Thymus (tissue), 11 donors: ENCODE measurements around the gene SLCO3A1. TPM values are rescaled to one million over a fixed set of nuclear protein-coding genes. Genes with fewer than 3 reads are reported as not detected.

Experiments
- DNase-seq, 9 donors: peaks; one replicate each; pipeline ENCODE4 v3.0.0-alpha.2; 2013; ENCODE audit warnings: low spot score in 9 of 9, low read depth in 6 of 9, missing footprints in 1 of 9
- H3K27ac ChIP-seq, 2 donors: one replicate each; pipeline ENCODE4 v1.5.1; 2013; ENCODE audit warnings: control low read depth in 1 of 2, low read depth in 1 of 2, low read length in 1 of 2, mild to moderate bottlenecking in 1 of 2, moderate library complexity in 1 of 2
- H3K27me3 ChIP-seq, 2 donors: one replicate each; pipeline ENCODE4 v1.5.1; 2013; ENCODE audit warnings: low read length in 1 of 2; ENCODE audit not compliant: control insufficient read depth in 2 of 2, insufficient read depth in 1 of 2
- H3K36me3 ChIP-seq, 2 donors: one replicate each; pipeline ENCODE4 v1.5.1; 2013; ENCODE audit warnings: low read length in 1 of 2, mild to moderate bottlenecking in 1 of 2, moderate library complexity in 1 of 2; ENCODE audit not compliant: control insufficient read depth in 2 of 2, insufficient read depth in 2 of 2
- H3K4me1 ChIP-seq, 2 donors: one replicate each; pipeline ENCODE4 v1.5.1; 2013; ENCODE audit warnings: low read length in 2 of 2; ENCODE audit not compliant: control insufficient read depth in 2 of 2, insufficient read depth in 2 of 2
- H3K4me3 ChIP-seq, 2 donors: one replicate each; pipeline ENCODE4 v1.5.1; 2013; ENCODE audit warnings: low read length in 2 of 2, control low read depth in 1 of 2, mild to moderate bottlenecking in 1 of 2
- H3K9me3 ChIP-seq, 2 donors: one replicate each; pipeline ENCODE4 v1.5.1; 2013; ENCODE audit warnings: low read length in 1 of 2, mild to moderate bottlenecking in 1 of 2; ENCODE audit not compliant: control insufficient read depth in 2 of 2, insufficient read depth in 1 of 2
- WGBS: extraction: QIAGEN DNeasy Blood & Tissue Kit; methylation state at CpG from one replicate; pipeline ENCODE4 v1.1.7; 2013; 5-methylcytosine and 5-hydroxymethylcytosine counted together
- polyA plus RNA-seq: library from polyadenylated mRNA; stranded (reverse); fragments of 200-250 nt; gene quantifications from one replicate; pipeline ENCODE4 v1.2.3, GENCODE V29; 2013
- total RNA-seq: library from RNA; stranded (reverse); fragments of 120-200 nt; gene quantifications from one replicate; pipeline ENCODE4 v1.2.4, GENCODE V29; 2013
- donor health status: healthy.

The SLCO3A1 gene
- total and polyA plus RNA-seq, 2 donors = 1.6 to 7.9 TPM

DNA sequence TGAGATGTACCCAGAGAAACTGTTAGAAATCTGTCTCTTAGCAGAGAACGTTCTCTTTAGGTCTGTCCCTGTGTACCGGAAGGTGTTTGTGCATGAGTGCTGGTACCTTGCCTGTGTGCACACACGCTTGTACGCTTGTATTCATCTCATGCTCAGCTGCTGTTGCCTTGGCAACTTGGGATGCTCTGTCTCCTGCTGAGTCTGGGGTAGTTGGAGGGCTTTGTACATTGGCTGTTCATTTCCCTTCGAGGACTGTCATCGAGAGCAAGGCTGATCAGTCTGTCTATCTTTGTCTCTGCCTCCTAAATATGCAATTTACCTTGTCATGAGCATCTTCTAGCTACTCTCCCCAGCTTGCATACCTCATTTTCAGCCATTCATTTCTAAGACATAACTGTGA lies 147.2 kb downstream of the SLCO3A1 start:
- H3K27me3 ChIP-seq = no peaks in the 10 kb centered on the region
- no peak overlapping the region for H3K4me3 ChIP-seq
- WGBS = 90% methylated on average over 6 of the region's 6 CpGs

DNA sequence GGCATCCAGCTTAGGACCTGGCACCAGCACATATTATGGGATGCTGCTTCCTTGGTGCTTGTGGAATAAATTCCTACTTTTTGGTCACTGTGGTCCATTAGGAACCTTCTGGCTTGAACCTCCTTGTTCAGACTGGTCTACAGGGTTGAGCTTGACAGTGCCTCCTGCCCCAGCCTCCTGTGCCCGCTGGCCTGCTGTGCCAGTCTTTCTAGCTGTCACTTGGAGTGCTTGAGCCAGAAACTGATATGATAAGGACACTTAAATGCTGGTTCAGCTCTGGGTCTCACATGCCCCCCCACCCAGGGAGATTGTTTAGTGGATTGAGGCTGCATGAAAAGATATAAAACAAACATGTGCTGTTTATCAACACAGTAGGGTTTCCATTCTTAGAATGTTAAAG lies 147.8 kb downstream of the SLCO3A1 start:
- Histone ChIP-seq H3K27ac (no peak overlapping the region), H3K9me3 (no peaks in the 10 kb centered on the region), H3K27me3 (no peaks in the 10 kb centered on the region), H3K4me3 (no peak overlapping the region), H3K4me1 (no peaks in the 10 kb centered on the region), H3K36me3 (no peaks in the 10 kb centered on the region)
- 98% methylated on average over 1 of the region's 1 CpG for WGBS
- no peak for DNase-seq

More for the DNA sequence above, 147.2 kb downstream of the SLCO3A1 start:
- no peaks in the 10 kb centered on the region for H3K36me3 ChIP-seq
- H3K4me1 ChIP-seq = no peaks in the 10 kb centered on the region
- no peaks in the 10 kb centered on the region for H3K9me3 ChIP-seq
- no peak for DNase-seq
- H3K27ac ChIP-seq = no peak overlapping the region

DNA sequence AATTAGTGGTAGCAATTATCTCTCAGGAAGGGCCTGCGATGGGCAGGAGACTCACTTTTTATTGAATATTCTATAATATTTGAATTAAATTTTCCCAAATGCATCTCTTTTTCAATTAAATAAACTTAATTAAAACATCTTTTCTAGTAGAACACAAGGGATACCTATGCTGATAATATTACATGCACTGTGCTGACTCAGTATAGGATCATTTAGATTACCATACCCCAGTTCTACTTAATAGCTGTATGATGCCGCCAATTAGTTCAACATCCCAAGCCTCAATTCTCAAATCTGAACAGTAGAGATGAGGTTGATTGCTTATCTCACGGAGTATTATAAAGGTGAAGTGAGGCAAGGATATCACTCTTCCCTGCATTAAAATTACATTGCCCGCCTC lies 149.2 kb downstream of the SLCO3A1 start:
- H3K4me1 ChIP-seq = no peaks in the 10 kb centered on the region
- WGBS = 98% methylated on average over 4 of the region's 4 CpGs
- H3K27ac ChIP-seq = no peak overlapping the region
- H3K4me3 ChIP-seq = no peak overlapping the region
- H3K27me3 ChIP-seq = no peaks in the 10 kb centered on the region
- H3K36me3 ChIP-seq = no peaks in the 10 kb centered on the region
- DNase-seq = no peak
- no peaks in the 10 kb centered on the region for H3K9me3 ChIP-seq

DNA sequence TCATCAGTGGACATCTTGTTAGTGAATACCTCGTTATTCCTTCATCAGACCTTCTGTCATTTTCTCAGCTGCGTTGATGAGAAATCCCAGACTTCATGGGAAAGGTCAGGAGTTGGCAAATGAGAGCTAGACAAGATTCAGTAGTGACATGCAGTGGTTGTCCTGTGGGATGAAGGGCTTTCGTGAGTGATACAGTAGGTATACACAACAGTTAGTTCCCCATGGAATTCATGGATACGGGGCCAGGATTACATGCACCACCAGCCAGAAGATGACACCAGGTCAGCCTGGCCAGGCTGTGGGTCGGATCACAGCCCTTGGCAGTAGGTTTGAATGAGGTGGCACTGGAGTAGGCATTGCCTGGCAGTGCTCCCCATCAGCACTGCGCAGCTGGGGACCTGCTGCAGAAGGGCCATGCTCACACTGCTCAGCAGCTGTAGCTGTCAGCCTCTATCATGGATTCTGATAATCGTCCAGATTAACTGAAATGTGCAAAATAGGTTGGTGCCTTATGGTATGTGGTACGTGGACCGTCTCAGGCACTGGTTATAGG lies 150.1 kb downstream of the SLCO3A1 start:
- Histone ChIP-seq H3K36me3 (no peaks in the 10 kb centered on the region), H3K9me3 (no peaks in the 10 kb centered on the region), H3K27ac (no peak overlapping the region), H3K4me1 (no peaks in the 10 kb centered on the region), H3K27me3 (no peaks in the 10 kb centered on the region), H3K4me3 (no peak overlapping the region)
- no peak for DNase-seq
- WGBS = 97% methylated on average over 9 of the region's 9 CpGs

GRCh38 chr15:92005154-92005553 lies 151.6 kb downstream of the SLCO3A1 start:
- H3K27ac ChIP-seq = no peak overlapping the region
- 85% methylated on average over 6 of the region's 6 CpGs for WGBS
- no peak overlapping the region for H3K4me3 ChIP-seq
- no peaks in the 10 kb centered on the region for H3K36me3 ChIP-seq
- no peaks in the 10 kb centered on the region for H3K4me1 ChIP-seq
- no peaks in the 10 kb centered on the region for H3K9me3 ChIP-seq
- DNase-seq = no peak
- H3K27me3 ChIP-seq = no peaks in the 10 kb centered on the region

GRCh38 chr15:92006186-92007028 lies 152.9 kb downstream of the SLCO3A1 start:
- H3K4me3 ChIP-seq = no peak overlapping the region
- WGBS = 97% methylated on average over 7 of the region's 7 CpGs
- no peaks in the 10 kb centered on the region for H3K27me3 ChIP-seq
- no peaks in the 10 kb centered on the region for H3K9me3 ChIP-seq
- no peaks in the 10 kb centered on the region for H3K4me1 ChIP-seq
- DNase-seq = no peak
- H3K27ac ChIP-seq = no peak overlapping the region
- H3K36me3 ChIP-seq = no peaks in the 10 kb centered on the region

GRCh38 chr15:92009162-92009561 lies 155.7 kb downstream of the SLCO3A1 start:
- WGBS = 96% methylated on average over 6 of the region's 6 CpGs
- Histone ChIP-seq H3K27me3 (no peaks in the 10 kb centered on the region), H3K4me1 (peaks cover 0 to 3% of the 10 kb centered on the region in 2 donors), H3K9me3 (no peaks in the 10 kb centered on the region), H3K4me3 (no peak overlapping the region), H3K27ac (no peak overlapping the region), H3K36me3 (no peaks in the 10 kb centered on the region)
- DNase-seq = no peak

- no peak overlapping the region for H3K27ac ChIP-seq
- H3K4me3 ChIP-seq = no peak overlapping the region
- no peaks in the 10 kb centered on the region for H3K9me3 ChIP-seq
- peaks cover 0 to 3% of the 10 kb centered on the region in 2 donors for H3K4me1 ChIP-seq
- no peaks in the 10 kb centered on the region for H3K27me3 ChIP-seq
- DNase-seq = peak in 1 of 9 donors; percentile 9
- 76% methylated on average over 14 of the region's 14 CpGs for WGBS
- H3K36me3 ChIP-seq = no peaks in the 10 kb centered on the region
Observed at GRCh38 chr15:92011611-92012367, 158.3 kb downstream of the SLCO3A1 start.

DNA sequence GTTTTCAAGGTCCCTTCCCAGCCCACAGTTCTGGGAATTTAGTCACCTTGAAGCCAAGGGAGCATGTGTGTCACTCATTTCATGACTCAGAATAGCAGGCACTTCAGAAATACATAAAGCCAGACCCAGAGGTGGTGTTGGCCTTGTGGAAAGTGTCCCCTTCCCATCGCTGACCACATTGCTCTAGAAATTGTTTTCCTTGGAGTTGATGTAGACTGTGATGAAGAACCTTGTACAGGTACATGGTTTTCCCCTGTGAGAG lies 158.8 kb downstream of the SLCO3A1 start:
- Histone ChIP-seq H3K9me3 (no peaks in the 10 kb centered on the region), H3K36me3 (no peaks in the 10 kb centered on the region), H3K4me1 (peaks cover 0 to 3% of the 10 kb centered on the region in 2 donors), H3K27ac (no peak overlapping the region), H3K27me3 (no peaks in the 10 kb centered on the region), H3K4me3 (no peak overlapping the region)
- DNase-seq = no peak
- WGBS = 92% methylated on average over 1 of the region's 1 CpG
